Tibial nerve (tissue), 4 donors: ENCODE data around the gene PRAMEF20.
"Not testable (repeated sequence)": the region's sequence is repeated elsewhere in the genome, so short reads cannot be mapped to it uniquely, and the experiment has no call there.

Experiments
- CTCF ChIP-seq, 5 experiments: fragments of 200-600 bp in 3 of 5; fragments of 450-650 bp in 2 of 5; sonication (generic) in 3 of 5; IDR thresholded peaks; one replicate each; pipeline ENCODE4 v1.5.1; 2016 to 2019; ENCODE audit warnings: antibody characterized with exemption in 5 of 5, mild to moderate bottlenecking in 3 of 5, moderate library complexity in 2 of 5
- EP300 ChIP-seq, 2 donors: sonication (generic); formaldehyde crosslinking; IDR thresholded peaks; one replicate each; pipeline ENCODE4 v1.6.1; 2017; ENCODE audit warnings: antibody characterized with exemption in 2 of 2, mild to moderate bottlenecking in 1 of 2
- POLR2A ChIP-seq, 2 donors: fragments of 450-650 bp; IDR thresholded peaks; one replicate each; pipeline ENCODE4 v1.6.1; 2017; ENCODE audit warnings: antibody characterized with exemption in 2 of 2, mild to moderate bottlenecking in 2 of 2, moderate library complexity in 2 of 2

- TF ChIP-seq POLR2A, CTCF, EP300 (IDR thresholded peaks at IDR 0.05): not testable (repeated sequence)
Measured at GRCh38 chr1:13439104-13439783, 29.0 kb downstream of the PRAMEF20 start.
